Type B pancreatic cell (in vitro differentiated cells): ENCODE data around the gene CCL14. TPM values are rescaled to one million over a fixed set of nuclear protein-coding genes. Genes with fewer than 3 reads are reported as not detected.

Source experiments
- DNase-seq: peaks from one replicate; pipeline ENCODE4 v3.0.0; 2021; ENCODE audit warnings: mixed read lengths; ENCODE audit not compliant: unreplicated experiment; ENCODE audit errors: extremely low spot score
- H3K27ac Mint-ChIP-seq: 2 replicates; pipeline ENCODE4 v1.8.0; 2021; ENCODE audit warnings: mild to moderate bottlenecking, mixed read lengths
- H3K27me3 Mint-ChIP-seq: 2 replicates; pipeline ENCODE4 v1.8.0; 2021; ENCODE audit warnings: mixed read lengths
- H3K36me3 Mint-ChIP-seq: 2 replicates; pipeline ENCODE4 v1.8.0; 2021; ENCODE audit warnings: mixed read lengths
- H3K4me1 Mint-ChIP-seq: one replicate; pipeline ENCODE4 v1.8.0; 2021; ENCODE audit warnings: mixed read lengths; ENCODE audit not compliant: unreplicated experiment
- H3K4me3 Mint-ChIP-seq: 2 replicates; pipeline ENCODE4 v1.8.0; 2021; ENCODE audit warnings: mild to moderate bottlenecking, mixed read lengths
- H3K9me3 Mint-ChIP-seq: 2 replicates; pipeline ENCODE4 v1.8.0; 2021; ENCODE audit warnings: mixed read lengths
- CTCF ChIP-seq: fragments of 200-600 bp; sonication (generic); conservative IDR thresholded peaks from 2 replicates; pipeline ENCODE4 v1.5.0; 2021; ENCODE audit warnings: antibody characterized with exemption, mild to moderate bottlenecking
- long read RNA-seq: library from polyadenylated mRNA; unstranded; transcript quantifications from one replicate; pipeline ENCODE4 v2.0.0, GENCODE V29; 2020
- total RNA-seq: library from RNA; stranded (reverse); gene quantifications from 2 replicates; pipeline ENCODE4 v1.2.1, GENCODE V29; 2021; ENCODE audit warnings: low replicate concordance

Gene CCL14
- total RNA-seq: not detected in 2 replicates
- long read RNA-seq: 0 reads

- Mint-ChIP-seq H3K27me3 (peaks cover 5% of the 10 kb centered on the region), H3K4me3 (no peak within 1 kb of the TSS), H3K27ac (no peak within 1 kb of the TSS), H3K9me3 (no peaks in the 10 kb centered on the region), H3K4me1 (peaks cover 4% of the 10 kb centered on the region), H3K36me3 (no peaks in the 10 kb centered on the region)
- no peak for DNase-seq
- no peak for TF ChIP-seq CTCF
These were observed at the start of gene CCL14 for GRCh38 chr17:35986643-35987042. CCL14 (minus strand) TSS chr17:35986729; CDS start chr17:35986649, 80 bp downstream.

GRCh38 chr17:36036235-36036634, 49.7 kb upstream of the CCL14 start:
- Mint-ChIP-seq H3K27me3 (peaks cover 16% of the 10 kb centered on the region), H3K36me3 (no peaks in the 10 kb centered on the region), H3K4me3 (no peak overlapping the region), H3K4me1 (no peaks in the 10 kb centered on the region), H3K9me3 (no peaks in the 10 kb centered on the region), H3K27ac (no peak overlapping the region)
- no peak for DNase-seq
- TF ChIP-seq CTCF: no peak

DNA sequence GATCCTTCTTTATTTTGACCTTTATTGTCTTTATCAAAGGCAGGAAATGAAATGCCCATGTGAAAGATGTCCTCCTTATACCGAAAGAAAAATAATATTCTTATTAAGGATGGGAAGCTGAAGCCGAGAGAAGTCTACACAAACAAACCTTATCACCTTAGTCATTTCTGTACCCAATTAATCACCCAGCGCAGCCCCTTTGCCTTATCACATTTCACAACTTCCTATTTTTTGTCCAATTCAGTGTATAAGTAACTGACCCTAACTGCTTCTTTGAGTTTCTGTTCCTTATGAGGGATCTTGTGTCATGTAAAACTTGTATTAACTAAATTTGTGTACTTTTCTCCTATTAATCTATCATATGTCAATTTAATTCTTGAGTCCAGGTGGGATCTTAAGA, 47.6 kb upstream of the CCL14 start:
- DNase-seq: no peak
- H3K9me3 Mint-ChIP-seq: no peaks in the 10 kb centered on the region
- TF ChIP-seq CTCF: no peak
- no peak overlapping the region for H3K27ac Mint-ChIP-seq
- peaks cover 18% of the 10 kb centered on the region for H3K4me1 Mint-ChIP-seq
- peaks cover 13% of the 10 kb centered on the region for H3K27me3 Mint-ChIP-seq
- no peaks in the 10 kb centered on the region for H3K36me3 Mint-ChIP-seq
- no peak overlapping the region for H3K4me3 Mint-ChIP-seq

DNA sequence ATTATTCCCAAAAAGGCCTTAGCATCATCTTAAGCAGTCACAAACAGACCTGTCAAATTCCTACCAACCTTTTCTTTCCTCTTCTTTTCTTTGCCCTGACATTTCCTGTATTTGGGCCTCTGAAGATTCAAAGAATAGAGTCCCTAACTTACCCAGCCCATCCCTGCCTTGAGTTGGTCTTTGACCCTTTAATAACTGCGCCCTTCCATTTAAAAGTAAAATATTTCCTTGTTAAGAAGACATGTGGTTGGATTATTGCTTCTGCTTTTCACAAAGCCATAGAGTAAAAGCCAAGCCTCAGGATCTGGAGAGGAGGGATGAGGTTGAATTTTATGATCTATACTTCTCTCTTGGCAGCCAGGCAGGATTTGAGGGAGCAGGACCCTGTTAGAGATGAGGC, 44.4 kb upstream of the CCL14 start:
- Mint-ChIP-seq H3K4me1 (peaks cover 18% of the 10 kb centered on the region), H3K27me3 (peaks cover 16% of the 10 kb centered on the region), H3K9me3 (no peaks in the 10 kb centered on the region), H3K27ac (no peak overlapping the region), H3K36me3 (no peaks in the 10 kb centered on the region), H3K4me3 (no peak overlapping the region)
- DNase-seq: no peak
- no peak for TF ChIP-seq CTCF

GRCh38 chr17:36027761-36028160, 41.2 kb upstream of the CCL14 start:
- H3K27ac Mint-ChIP-seq: no peak overlapping the region
- H3K36me3 Mint-ChIP-seq: no peaks in the 10 kb centered on the region
- no peak overlapping the region for H3K4me3 Mint-ChIP-seq
- no peak for TF ChIP-seq CTCF
- peaks cover 7% of the 10 kb centered on the region for H3K27me3 Mint-ChIP-seq
- no peaks in the 10 kb centered on the region for H3K9me3 Mint-ChIP-seq
- DNase-seq: no peak
- H3K4me1 Mint-ChIP-seq: peaks cover 18% of the 10 kb centered on the region
